Stimulated activated CD4-positive, alpha-beta T cell treated with anti-CD3 and anti-CD28 coated beads, Interleukin-15, amount 100 ng/mL, for 24 hours (primary cell): ENCODE results near the gene MFSD6L.

Experiments
- DNase-seq: peaks from one replicate; pipeline ENCODE4 v3.0.0-alpha.2; 2020

Gene MFSD6L

GRCh38 chr17:8798846-8799569 lies at the start of gene MFSD6L:
MFSD6L (minus strand) TSS chr17:8799365; CDS start chr17:8799120, 245 bp downstream.
- DNase-seq = no peak

- DNase-seq = no peak
Measured at GRCh38 chr17:8847891-8848290, 48.7 kb upstream of the MFSD6L start.

GRCh38 chr17:8846768-8847211 lies 47.6 kb upstream of the MFSD6L start:
- no peak for DNase-seq

GRCh38 chr17:8844229-8845218 lies 45.4 kb upstream of the MFSD6L start:
- DNase-seq = no peak

- DNase-seq = no peak
Measured at GRCh38 chr17:8843344-8843743, 44.2 kb upstream of the MFSD6L start.

GRCh38 chr17:8841844-8842243 lies 42.7 kb upstream of the MFSD6L start:
- DNase-seq = no peak

GRCh38 chr17:8839410-8839935 lies 40.3 kb upstream of the MFSD6L start:
- DNase-seq = no peak

GRCh38 chr17:8838551-8839095 lies 39.5 kb upstream of the MFSD6L start:
- no peak for DNase-seq

GRCh38 chr17:8837563-8838075 lies 38.5 kb upstream of the MFSD6L start:
- no peak for DNase-seq

GRCh38 chr17:8836821-8837562 lies 37.8 kb upstream of the MFSD6L start:
- no peak for DNase-seq

- DNase-seq = no peak
Measured at GRCh38 chr17:8835631-8836364, 36.6 kb upstream of the MFSD6L start.

GRCh38 chr17:8835106-8835505 lies 35.9 kb upstream of the MFSD6L start:
- no peak for DNase-seq

- peak; percentile 59 for DNase-seq
Measured at GRCh38 chr17:8832711-8833352, 33.7 kb upstream of the MFSD6L start.

- DNase-seq = no peak
Measured at GRCh38 chr17:8831234-8831849, 32.2 kb upstream of the MFSD6L start.

GRCh38 chr17:8830141-8830540 lies 31.0 kb upstream of the MFSD6L start:
- DNase-seq = no peak

GRCh38 chr17:8829036-8829941 lies 30.1 kb upstream of the MFSD6L start:
- no peak for DNase-seq

- no peak for DNase-seq
Measured at GRCh38 chr17:8828517-8828875, 29.3 kb upstream of the MFSD6L start.

- no peak for DNase-seq
Measured at GRCh38 chr17:8826808-8827435, 27.8 kb upstream of the MFSD6L start.

- no peak for DNase-seq
Measured at GRCh38 chr17:8825802-8826201, 26.6 kb upstream of the MFSD6L start.
